NT2/D1 (cell line): ENCODE data around the gene LIME1.

ENCODE experiments used
- SUZ12 ChIP-seq: IDR thresholded peaks from 2 replicates; pipeline ENCODE4 v1.6.1; 2011; ENCODE audit not compliant: insufficient read length, insufficient read depth; ENCODE audit errors: extremely low read depth
- YY1 ChIP-seq: IDR thresholded peaks from 2 replicates; pipeline ENCODE4 v1.6.1; 2011; ENCODE audit not compliant: insufficient read length, insufficient read depth
- ZNF274 ChIP-seq: IDR thresholded peaks from 2 replicates; pipeline ENCODE4 v1.6.1; 2011; ENCODE audit warnings: mild to moderate bottlenecking, low read depth, low read length

DNA sequence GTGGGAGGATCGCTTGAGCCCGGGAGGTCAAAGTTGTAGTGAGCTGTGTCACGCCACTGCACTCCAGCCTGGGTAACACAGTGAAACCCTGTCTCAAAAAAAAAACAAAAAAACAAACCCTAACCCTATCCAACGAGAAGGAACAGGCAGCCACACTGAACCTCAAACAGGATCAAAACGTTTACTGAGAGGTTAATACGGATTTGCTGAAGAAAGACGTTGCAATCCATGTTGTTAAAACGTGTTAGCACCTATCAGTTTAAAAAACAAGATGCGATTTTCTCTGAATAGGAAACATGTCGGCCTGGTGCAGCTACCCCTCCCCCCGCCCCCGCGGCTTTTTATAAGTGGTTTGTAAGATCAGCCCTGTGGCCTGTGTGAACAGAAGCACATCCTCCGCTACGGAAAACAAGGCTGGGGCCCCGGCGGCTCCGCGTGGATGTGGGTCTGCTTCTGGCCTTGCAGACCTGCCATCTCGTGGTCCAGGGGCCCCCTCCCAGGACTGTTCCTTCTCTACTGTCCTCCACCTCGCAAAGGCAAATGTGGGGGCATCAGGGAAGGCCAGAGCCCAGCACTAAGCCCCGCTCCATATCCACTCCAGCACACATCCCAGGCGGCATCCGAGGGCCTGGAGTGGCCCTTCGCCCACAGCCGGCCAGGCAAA lies 14.5 kb downstream of the LIME1 start:
- no peak for TF ChIP-seq ZNF274
- no peak for TF ChIP-seq SUZ12
- TF ChIP-seq YY1 = no peak
